Measurements from ENCODE around the gene EVI2A.
"Not testable (repeated sequence)": the region's sequence is repeated elsewhere in the genome, so short reads cannot be mapped to it uniquely, and the experiment has no call there.

EVI2A gene

DNA sequence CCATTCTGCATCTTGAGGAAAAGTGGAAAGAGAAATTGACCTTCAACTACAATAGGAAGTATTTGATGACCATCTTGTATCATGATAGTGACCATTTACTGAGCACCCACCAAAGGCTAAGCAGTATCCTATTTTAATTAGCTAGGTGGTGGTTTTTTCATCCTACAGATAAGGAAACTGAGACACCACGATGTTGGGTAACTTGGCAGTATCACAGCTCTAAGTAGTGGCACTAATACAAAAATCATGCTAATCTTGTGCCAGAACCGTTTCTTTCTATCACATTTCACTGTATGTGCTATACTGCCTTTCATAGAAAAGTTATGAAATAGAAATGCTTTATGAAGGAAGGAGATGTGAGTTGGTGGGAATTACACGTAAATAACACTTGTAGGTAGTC is 9.9 kb downstream of the EVI2A start:
- DNase-seq: no peak

DNA sequence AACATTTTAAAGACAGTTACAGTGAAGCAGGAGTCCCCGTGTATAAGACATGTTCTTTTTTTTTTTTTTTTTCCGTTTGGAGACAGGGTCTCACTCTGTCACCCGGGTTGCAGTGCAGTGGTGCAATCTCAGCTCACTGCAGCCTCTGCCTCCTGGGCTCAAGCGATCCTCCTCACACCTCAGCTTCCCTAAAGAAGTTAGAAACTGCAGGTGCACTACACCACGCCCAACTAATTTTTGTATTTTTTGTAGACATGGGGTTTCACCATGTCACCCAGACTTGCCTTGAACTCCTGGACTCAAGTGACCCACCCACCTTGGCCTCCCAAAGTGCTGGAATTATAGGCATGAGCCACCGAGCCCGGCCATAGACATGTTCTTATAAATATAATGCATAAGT is 10.5 kb downstream of the EVI2A start:
- no peak for DNase-seq

DNA sequence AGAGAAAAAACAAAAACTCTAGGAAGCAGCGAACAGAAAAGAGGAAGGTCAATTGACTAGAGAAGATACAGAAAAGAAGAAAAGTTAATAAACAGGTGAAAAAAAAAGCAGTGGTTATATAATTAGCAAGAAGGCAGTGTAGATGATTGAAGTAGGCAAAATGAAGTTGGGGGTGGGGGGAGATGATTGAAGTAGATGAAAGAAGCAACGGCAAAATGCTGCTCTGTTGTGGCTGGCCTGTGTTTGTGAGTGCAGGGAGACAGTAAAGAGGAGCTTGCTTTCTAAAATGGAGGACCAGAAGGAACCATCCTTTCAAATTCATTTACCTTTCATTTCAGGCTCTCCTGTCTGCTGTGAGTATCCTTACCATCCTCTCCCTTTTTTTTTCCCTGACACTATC is 11.2 kb downstream of the EVI2A start:
- no peak for DNase-seq

DNA sequence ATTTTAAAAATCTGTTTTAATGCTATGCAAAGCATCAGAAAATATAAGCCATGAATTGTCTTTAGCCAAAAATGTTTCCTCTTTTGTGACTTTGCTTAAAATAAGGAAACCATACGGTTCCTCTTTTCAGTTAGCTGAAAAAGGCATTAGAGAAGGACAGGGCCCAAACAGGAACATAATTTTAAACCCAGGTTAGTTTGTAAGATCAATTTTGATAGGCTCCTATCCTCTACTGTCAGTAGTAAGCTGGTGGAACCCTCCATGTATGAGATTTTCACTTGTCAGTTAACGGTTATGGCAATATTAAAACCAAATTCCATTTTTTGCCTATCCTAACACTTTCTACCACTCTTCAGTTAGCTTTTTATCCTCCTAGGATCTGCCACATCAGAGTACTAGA is 11.9 kb downstream of the EVI2A start:
- no peak for DNase-seq

DNA sequence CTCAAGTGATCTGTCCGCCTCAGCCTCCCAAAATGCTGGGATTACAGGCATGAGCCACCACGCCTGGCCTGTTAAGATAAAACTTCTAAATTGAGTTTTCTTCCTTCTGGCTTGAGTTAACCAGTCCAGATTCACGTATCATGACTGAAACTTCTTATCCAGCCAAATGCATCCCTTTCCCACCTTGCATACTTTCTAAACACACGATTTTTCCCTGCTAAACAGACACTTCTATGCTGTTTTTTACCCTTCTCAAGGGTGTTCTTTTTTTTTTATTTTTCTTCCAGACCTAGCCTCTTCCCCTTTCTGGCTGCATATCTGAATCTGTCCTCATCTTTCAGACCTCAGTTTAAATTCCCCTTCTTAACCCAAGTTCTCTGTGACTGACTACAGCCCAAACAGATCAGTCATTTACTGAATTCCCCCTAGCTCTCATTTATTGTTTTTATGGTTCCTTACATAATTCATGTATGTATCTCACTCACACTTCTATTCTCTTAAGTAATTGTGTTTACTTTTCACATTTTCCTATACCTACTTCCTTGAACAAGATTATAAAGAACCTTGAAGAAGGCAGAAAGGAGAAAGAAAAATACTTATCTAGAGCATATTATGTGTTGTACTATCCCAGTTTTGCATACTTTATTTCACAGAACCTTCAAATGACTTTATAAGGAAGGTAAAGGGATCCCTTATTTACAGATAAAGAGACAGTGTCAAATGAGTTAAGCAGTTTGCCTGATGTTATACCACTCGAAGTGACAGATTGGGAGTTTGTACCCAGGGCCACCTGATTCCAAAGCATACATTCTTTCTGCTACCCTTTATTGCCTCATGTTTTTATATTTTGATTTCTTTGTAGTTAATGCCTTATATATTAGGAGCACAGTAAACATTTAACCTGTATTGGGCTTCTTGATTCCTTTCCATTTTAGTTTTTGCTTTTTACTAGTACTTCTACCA is 12.8 kb downstream of the EVI2A start:
- DNase-seq: no peak

DNA sequence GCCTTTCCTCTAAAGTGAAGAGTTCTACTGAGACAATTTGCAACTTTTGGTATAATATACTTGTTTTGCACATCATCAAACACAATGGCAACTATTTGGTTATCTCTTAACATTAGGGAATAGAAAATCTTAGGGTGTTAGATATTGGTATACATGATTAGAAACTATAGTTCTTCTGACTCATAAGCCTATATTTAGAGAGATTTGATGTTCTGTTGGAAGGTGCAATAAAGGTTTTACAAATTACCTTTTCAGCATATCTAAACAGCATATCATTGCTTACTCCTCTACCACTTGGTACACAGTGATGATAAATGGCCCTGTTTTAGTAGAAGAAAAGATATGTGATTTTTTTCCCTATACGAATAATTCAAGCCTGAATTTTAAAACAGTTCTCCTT is 13.8 kb downstream of the EVI2A start:
- no peak for DNase-seq

DNA sequence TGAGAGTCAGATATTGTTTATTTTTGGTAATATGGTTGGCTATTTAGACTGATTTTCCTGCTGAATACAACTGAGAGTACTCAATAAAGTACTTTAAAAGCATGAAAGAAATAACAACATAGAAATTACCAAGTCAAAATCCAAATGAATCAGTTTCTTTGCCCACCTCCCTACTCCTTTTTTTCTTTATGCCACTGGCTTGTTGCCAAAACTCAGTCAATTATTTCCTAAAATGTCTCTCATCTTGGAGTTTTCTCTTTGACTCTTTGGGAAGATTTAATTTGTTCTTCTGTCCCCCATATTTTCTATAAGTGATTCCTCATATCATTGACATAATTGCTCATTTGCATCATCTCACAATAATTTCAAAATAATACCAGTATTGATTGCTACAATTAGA is 21.8 kb downstream of the EVI2A start:
- DNase-seq: no peak

DNA sequence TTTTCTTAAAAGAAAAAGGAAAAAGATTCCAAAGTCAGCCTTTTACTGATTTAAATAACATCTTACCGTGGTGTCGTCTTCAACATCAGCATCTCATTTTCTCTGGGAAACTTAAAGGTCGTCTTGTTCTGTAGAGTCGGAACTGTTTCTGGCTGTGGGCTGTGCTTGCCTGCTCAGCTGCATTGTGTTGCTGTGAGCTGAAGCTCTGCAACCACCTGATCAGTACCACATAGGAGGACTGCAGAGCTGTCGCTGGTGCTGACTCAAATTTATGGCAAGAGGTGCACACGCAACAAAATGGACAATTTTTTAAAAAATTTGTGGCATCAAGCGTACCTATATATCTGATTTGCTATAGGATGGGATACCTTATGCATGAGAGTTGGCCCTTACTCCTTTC is 24.3 kb downstream of the EVI2A start, which contains the start of gene OMG:
TSS of gene OMG (minus strand) at position 150 of the 400 bp plus-strand sequence. CDS start 908 bp downstream, outside the sequence.
- no peak for DNase-seq

DNA sequence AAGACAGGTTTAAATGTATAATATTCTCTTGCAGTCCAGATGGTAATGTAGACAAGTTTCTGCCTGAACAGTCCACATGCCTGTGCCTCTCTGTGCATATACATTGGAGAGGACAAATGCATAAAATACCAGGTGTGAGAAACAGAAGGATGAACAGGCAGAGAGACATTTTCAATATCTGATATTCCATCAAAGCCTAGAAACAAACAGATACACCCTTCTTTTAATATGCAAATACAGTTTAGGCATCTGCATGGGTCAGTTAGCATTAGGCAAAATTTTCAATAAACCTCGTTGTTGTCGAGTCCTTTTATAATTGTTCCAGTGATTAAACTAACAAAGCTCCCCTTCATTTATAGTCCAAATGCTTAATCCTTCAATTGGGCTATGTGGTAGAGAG is 25.3 kb downstream of the EVI2A start:
- DNase-seq: no peak

DNA sequence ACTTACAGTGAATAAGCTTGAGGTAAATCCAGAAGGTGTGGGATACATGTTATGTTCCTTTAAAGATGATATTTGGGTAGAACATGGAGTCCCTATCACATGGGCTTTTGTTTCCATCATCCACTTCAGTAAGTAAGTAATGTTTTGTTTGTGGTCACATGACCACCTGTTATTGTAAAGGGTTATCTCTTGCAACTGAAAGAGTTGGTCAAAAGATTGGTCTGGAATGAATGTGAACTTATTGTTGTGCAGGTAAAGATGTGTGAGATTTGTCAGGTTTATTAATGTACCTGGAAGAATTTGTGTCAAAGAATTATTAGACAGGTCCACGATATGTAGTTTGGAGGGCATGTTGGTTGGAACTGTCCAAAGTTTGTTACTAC is 25.9 kb downstream of the EVI2A start:
- no peak for DNase-seq

DNA sequence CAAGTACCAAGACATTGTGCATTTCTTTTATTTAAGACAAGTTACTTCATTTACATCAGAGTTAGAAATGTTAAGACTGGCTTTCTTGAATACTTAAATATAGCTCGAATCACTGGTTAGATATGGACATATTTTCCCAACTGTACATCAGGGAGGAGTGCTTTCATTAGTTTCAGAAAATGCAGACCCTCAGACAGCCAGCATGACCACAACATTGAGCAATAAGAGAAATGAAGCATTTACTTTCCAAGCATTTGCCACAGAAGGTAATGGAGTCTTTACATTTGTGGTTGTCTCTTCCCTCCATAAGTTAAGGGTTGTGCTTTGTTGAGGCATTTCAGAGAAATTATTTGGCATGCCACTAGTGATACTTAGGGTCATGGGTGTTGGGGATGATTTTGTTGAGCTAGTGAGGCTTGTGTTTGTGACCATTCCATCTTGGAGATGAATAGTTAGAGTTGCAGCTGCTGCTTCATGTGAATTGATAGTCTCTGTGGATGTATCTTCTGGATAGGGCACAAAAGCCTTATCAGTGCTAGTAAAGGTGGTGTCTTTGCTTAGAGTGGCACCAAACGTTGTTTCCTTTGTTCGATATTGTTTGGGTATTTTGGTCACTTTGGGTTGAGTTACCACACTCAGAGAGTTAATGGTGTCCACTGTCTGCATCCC is 26.5 kb downstream of the EVI2A start:
- DNase-seq: no peak

DNA sequence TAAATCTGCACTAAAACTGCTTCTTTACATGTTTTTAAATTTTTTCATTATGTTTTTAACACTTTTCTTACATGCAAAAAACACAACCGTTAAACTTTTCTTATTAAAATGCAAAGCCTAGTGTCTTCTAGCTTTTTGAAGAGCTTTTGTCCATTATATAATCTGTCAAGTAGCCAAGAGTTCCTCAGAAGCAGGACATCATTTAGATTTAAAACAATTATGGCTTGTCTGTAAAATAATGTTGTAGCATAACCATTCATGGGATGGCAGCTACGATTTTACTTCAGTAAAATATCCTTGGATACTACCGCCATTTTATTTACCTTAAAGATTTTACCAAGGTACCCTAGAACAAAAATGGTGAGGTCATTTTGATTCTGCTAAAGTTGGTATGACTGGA is 27.2 kb downstream of the EVI2A start:
- DNase-seq: no peak

DNA sequence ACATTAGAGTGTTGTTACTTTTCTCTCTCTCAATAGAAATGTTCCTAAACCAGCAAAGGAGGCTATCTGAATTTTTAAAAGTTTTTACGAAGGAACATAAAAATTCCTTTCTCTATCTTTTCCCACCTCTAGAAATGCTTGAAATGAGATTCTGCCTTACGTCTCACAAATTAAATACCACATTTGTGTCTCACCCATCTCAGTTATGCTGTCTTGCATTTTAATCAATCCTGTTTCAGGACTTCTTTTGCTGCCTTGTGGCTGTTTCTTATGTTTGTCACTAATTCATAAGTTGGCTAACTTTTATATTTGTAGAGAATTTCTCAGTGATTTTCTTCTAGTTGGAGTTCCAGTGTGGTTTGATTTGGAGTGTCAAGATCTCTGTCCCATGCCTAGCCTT is 27.8 kb downstream of the EVI2A start:
- no peak for DNase-seq

DNA sequence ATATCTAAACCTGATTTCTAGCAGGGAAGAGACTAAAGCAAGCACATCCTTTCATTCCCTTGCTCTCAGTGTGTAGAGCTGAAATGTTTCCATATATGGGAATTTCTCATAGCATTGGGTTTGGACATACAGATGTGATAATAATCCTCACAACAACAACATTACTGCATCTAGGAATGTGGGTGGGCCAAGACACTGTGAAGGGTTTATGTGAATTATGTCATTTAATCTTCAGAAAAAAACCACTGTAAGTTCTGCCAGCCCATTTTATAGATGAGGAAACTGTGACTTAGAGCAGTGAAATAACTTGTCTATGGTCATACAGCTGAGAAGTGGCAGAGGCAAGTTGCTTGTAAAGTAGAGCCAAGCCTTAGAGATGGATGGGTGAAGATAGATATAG is 29.6 kb downstream of the EVI2A start:
- peak; percentile 28 for DNase-seq

DNA sequence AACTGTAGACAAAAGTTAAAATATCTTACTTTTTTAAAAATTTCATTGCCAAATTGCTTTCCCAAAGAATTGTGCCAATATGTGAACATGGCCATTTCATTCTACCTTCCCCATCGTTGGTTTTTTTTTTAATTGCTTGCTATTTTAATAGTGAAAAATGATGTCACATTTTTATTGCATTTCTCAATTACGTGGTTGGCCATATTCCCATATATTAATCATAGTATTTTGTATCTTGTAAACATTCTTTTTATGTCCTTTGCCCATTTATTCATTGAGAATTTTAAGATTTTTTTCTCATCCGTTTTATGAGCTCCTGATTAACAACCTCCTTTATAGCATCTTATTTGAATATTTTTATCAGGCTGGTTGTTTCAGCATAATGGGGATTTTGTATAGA is 31.6 kb downstream of the EVI2A start:
- DNase-seq: peak; percentile 60

DNA sequence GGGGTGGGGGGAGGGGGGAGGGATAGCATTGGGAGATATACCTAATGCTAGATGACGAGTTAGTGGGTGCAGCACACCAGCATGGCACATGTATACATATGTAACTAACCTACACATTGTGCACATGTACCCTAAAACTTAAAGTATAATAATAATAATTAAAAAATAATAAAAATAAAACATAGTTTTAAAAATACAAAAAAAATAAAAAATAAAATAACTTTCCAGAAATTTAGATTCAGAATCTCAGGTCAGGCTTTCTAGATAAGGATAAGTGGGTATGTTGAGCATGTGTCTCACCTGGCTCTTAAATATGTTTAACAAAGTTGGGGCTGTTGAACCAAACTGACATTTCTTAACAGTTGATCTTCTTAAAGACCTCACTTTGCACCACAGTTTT is 33.5 kb downstream of the EVI2A start:
- DNase-seq: not testable (repeated sequence)

DNA sequence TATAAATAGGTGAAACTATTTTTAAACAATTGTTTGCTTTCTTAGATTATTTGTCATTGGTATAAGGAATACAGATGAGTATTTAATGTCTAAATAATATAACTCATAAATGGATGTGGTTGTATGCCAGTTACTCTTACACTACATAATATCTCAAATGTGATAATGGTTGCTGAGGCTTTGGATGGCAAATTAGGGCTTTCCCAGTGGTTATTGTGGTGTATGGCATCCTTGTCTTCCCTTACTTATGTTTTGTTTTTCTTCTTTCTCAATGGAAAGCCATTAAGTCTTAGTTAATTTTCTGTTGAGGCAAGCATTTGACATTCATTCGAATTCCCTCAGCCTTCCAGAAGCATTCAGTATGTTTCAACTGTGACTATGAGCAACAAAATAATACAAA is 34.8 kb downstream of the EVI2A start:
- DNase-seq: no peak

DNA sequence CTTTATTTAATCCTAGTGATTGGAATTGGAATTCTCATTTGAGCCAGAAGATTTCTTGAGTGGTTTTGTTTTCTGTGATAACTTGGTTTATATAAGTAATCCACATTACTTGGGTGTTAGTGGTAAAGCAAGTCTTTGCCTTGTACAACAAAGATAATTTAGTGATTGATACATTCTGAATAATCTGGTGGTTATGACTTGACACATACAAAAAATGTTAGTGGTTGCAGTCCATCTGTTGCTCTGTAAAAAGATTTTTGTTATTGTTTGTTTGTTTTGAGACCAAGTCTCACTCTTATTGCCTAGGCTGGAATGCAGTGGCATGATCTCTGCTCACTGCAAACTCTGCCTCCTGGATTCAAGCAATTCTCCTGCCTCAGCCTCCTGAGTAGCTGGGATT is 37.6 kb downstream of the EVI2A start:
- peak; percentile 21 for DNase-seq

DNA sequence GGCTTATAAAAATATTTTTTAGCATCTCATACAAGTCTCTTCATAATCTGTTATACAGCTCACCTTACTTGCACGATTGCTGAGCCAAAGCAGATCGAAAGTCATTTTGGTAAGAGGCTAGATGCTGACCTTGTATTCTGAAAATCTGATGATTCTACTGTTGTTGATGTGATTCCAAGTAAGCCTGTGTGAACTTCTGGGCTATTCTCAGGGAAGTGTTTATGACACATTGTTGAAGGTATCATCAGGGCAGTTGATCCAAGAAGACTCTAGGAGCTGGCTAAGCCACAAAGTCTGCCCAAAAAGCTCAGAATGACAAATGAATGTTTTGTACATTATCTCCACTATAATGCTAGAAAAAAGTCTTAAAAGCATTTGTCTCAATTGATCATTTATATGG is 40.4 kb downstream of the EVI2A start:
- DNase-seq: no peak

DNA sequence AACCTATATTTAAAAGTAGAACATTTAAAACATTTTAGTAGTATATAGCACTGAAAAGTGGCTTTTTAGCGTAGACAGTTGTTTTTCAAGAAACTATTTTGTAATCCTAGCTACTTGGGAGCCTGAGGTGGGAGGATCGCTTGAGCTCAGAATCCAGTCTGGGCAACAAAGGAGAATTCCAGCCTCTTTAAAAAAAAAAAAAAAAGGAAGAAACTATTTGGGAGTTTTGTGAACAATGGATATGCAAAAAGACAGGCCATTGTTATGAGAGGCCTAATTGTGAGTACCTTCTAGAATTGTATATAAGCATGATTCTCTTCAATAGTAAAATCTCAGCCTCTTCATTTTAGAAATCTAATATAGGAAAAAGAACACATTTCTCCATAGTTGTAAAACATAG is 42.0 kb downstream of the EVI2A start:
- no peak for DNase-seq

DNA sequence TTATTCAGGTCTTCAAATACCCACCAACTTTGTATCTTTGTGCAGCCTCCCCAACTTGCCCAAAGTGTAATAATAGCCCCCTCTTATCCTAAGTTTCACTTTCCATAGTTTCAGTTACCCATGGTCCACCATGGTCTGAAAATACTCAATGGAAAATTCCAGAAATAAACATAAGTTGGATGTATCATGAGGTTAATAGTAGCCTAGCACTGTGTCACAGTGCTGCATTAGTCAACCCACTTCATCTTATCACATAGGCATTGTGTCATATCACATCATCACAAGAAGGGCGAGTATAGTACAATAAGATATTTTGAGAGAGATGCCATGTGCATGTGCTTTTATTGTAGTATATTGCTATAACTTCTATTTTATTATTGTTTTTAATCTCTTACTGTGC is 46.3 kb downstream of the EVI2A start:
- peak; percentile 10 for DNase-seq

DNA sequence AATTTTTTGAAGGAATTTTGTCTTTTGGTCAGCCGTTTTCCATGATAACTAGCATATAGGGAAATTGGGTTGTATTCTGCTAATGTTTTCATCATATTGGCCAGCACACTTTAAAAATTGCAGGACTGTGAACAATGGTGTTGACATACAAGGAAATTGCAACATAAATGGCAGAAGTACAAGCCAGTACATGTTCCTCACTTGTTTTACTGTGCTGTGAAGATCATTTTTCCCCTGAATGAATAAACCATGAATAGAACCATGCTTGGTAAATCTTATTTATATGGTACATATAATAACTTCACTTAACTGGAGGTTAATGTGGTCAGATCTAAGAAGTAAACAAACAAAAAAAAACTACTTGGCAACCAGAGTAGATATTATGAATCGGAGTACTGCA is 47.2 kb downstream of the EVI2A start:
- DNase-seq: peak; percentile 74

DNA sequence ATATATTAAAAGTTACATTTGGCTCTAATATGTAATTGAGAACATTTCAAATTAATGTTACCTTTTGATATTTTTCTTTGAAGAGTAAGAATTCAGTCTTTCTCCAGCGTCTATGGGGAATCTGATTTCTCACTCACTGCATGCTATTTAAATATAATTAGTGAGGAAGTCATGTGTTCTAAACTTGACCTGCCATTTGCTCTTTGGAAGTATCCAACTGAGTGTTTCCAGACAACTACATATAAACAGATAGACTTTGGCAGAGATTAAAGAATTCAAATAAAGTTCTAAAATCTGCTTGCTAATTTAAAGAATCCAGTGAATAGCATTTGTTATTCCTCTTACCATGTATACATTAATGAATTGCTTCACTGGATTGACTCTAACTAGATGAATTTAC is 47.9 kb downstream of the EVI2A start:
- DNase-seq: no peak

DNA sequence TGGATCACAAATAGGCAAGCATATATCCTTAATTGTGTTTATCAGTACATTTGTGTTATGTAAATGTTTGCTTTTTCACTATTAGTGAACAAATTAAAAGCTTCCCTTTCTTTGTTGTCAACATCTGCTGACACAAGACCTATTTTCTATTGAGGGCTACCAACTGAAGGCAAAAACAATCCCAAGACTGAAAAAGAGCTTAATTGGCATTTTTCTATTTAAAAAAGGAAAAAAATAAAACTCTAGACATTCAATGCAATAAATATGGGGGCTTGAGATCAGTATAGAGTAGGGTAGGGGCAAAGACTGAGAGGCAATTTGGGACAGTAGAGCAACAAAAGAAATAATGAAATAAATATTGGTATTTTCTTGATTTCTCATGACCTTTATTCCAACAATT is 48.6 kb downstream of the EVI2A start:
- no peak for DNase-seq

Data from HCEC 1CT (cell line).